ENCODE results near the gene SAP30L. TPM values are rescaled to one million over a fixed set of nuclear protein-coding genes. Genes with fewer than 3 reads are reported as not detected.

SAP30L gene
- total RNA-seq, 1 experiment from 2014 or later, result 32.5 TPM

DNA sequence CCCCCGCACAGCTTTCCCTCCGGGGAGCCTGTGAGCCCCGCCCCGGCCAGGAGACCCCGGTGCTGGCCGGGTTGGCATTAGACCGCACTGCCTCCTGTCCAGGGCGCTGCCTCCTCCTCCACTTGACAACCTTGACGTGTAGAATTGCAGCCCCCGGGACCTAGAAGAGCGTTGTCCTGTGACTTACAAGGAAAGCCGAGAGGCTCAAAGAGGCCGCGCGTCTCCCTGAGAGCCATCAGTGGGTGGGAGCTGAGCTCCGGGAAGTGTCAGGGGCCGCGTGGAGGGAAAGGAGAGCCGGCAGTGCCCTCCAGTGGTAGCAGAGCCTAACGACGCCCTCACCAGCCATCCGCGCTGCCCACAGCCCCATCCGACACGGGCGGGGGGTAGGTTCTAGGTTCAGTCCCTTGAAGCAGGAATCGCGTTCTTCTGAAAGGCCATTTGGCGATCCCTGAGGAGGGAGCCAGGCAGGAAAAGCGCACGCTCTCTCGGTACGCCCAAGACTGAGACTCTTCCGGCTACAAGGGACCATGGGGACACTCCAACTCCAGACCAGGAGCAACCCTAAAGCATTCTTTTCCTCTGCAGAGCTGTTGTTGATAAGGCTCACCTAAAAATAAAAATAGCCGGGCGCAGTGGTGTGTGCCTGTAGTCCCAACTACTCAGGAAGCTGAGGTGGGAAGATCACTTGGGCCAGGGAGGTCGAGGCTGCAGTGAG, 40.6 kb upstream of the SAP30L start:
- no peaks in the 10 kb centered on the region for H3K9me3 ChIP-seq
- BruUV-seq (replicated peaks), result no TSS peak
- H3K36me3 ChIP-seq (ENCODE audit: control insufficient read depth, insufficient read depth, low read length), result no peaks in the 10 kb centered on the region
- H3K4me3 Mint-ChIP-seq (ENCODE audit: unreplicated experiment), result peak overlapping the region; percentile 54
- H3K36me3 Mint-ChIP-seq (ENCODE audit: insufficient read depth, unreplicated experiment), result no peaks in the 10 kb centered on the region
- intact Hi-C loops (cut with micrococcal nuclease; ENCODE audit: unreplicated experiment), result loop anchor here (1.0 to 5.0 kb wide), 5 partner anchors 118 to 431 kb away; no protein-coding TSS in a partner anchor
- H3K4me1 Mint-ChIP-seq (ENCODE audit: low read depth, unreplicated experiment), result peaks cover 9% of the 10 kb centered on the region
- no peak overlapping the region for H3K27ac Mint-ChIP-seq (ENCODE audit: unreplicated experiment)
- no peaks in the 10 kb centered on the region for H3K27me3 ChIP-seq (replicated peaks; ENCODE audit: control insufficient read depth, insufficient read depth, low read length)
- ChIA-PET POLR2A (no interaction called here), CTCF (interaction anchor here (0.6 to 2.0 kb wide), 15 partner anchors 10 to 431 kb away, joined by 3 to 33 read pairs (median 3); partner anchors contain the start of genes FAM114A2, GALNT10 and MFAP3)
- no peaks in the 10 kb centered on the region for H3K9me3 Mint-ChIP-seq (ENCODE audit: unreplicated experiment)
- TF ChIP-seq CTCF (IDR thresholded peaks at IDR 0.05; ENCODE audit: insufficient read depth in 1 of 2, low read depth in 1 of 2, low read length in 1 of 2, severe bottlenecking in 1 of 2, unreplicated experiment in 1 of 2), result peak; percentile 83 to 92
- peak; percentile 80 to 85 for DNase-seq
- H3K4me3 ChIP-seq (ENCODE audit: low read depth, low read length), result 0 out of 2 replicates have a peak overlapping the region, but pooled peaks have one; percentile 0
- peaks cover 5% of the 10 kb centered on the region for H3K4me1 ChIP-seq
- no peaks in the 10 kb centered on the region for H3K27me3 Mint-ChIP-seq (ENCODE audit: insufficient read depth, unreplicated experiment)

GRCh38 chr5:154406231-154406630, 39.6 kb upstream of the SAP30L start:
- Mint-ChIP-seq H3K27me3 (ENCODE audit: insufficient read depth, unreplicated experiment) (no peaks in the 10 kb centered on the region), H3K4me1 (ENCODE audit: low read depth, unreplicated experiment) (peaks cover 9% of the 10 kb centered on the region), H3K36me3 (ENCODE audit: insufficient read depth, unreplicated experiment) (peaks cover 5% of the 10 kb centered on the region), H3K27ac (ENCODE audit: unreplicated experiment) (no peak overlapping the region), H3K4me3 (ENCODE audit: unreplicated experiment) (no peak overlapping the region), H3K9me3 (ENCODE audit: unreplicated experiment) (no peaks in the 10 kb centered on the region)
- Histone ChIP-seq H3K4me1 (peaks cover 5% of the 10 kb centered on the region), H3K27me3 (replicated peaks; ENCODE audit: control insufficient read depth, insufficient read depth, low read length) (no peaks in the 10 kb centered on the region), H3K4me3 (ENCODE audit: low read depth, low read length) (no peak overlapping the region), H3K9me3 (no peaks in the 10 kb centered on the region), H3K36me3 (ENCODE audit: control insufficient read depth, insufficient read depth, low read length) (no peaks in the 10 kb centered on the region)
- TF ChIP-seq CTCF (IDR thresholded peaks at IDR 0.05; ENCODE audit: insufficient read depth in 1 of 2, low read depth in 1 of 2, low read length in 1 of 2, severe bottlenecking in 1 of 2, unreplicated experiment in 1 of 2), result no peak
- BruUV-seq (replicated peaks), result no TSS peak
- CTCF ChIA-PET, result interaction anchor here (1.1 to 2.0 kb wide), 6 partner anchors 15 to 432 kb away, joined by 3 to 33 read pairs (median 11); partner anchors contain the start of gene GALNT10
- intact Hi-C loops (cut with micrococcal nuclease; ENCODE audit: unreplicated experiment), result loop anchor here (5.0 kb wide), 2 partner anchors 119 to 164 kb away; no protein-coding TSS in a partner anchor
- peak in 1 of 2 experiments; percentile 46 for DNase-seq
- POLR2A ChIA-PET, result no interaction called here

GRCh38 chr5:154406826-154407225, 39.0 kb upstream of the SAP30L start:
- Mint-ChIP-seq H3K36me3 (ENCODE audit: insufficient read depth, unreplicated experiment) (peaks cover 5% of the 10 kb centered on the region), H3K9me3 (ENCODE audit: unreplicated experiment) (no peaks in the 10 kb centered on the region), H3K27ac (ENCODE audit: unreplicated experiment) (no peak overlapping the region), H3K4me1 (ENCODE audit: low read depth, unreplicated experiment) (peaks cover 9% of the 10 kb centered on the region), H3K27me3 (ENCODE audit: insufficient read depth, unreplicated experiment) (no peaks in the 10 kb centered on the region), H3K4me3 (ENCODE audit: unreplicated experiment) (no peak overlapping the region)
- ChIA-PET POLR2A (no interaction called here), CTCF (no interaction called here)
- Histone ChIP-seq H3K4me3 (ENCODE audit: low read depth, low read length) (no peak overlapping the region), H3K9me3 (no peaks in the 10 kb centered on the region), H3K36me3 (ENCODE audit: control insufficient read depth, insufficient read depth, low read length) (no peaks in the 10 kb centered on the region), H3K27me3 (replicated peaks; ENCODE audit: control insufficient read depth, insufficient read depth, low read length) (no peaks in the 10 kb centered on the region), H3K4me1 (peaks cover 5% of the 10 kb centered on the region)
- DNase-seq, result no peak
- no TSS peak for BruUV-seq (replicated peaks)
- intact Hi-C loops (cut with micrococcal nuclease; ENCODE audit: unreplicated experiment), result loop anchor here (5.0 kb wide), 2 partner anchors 120 to 165 kb away; no protein-coding TSS in a partner anchor
- no peak for TF ChIP-seq CTCF (IDR thresholded peaks at IDR 0.05; ENCODE audit: insufficient read depth in 1 of 2, low read depth in 1 of 2, low read length in 1 of 2, severe bottlenecking in 1 of 2, unreplicated experiment in 1 of 2)

All from Caco-2 (cell line).